A549 (cell line): ENCODE results near the gene UMODL1.

Source experiments
- BHLHE40 ChIP-seq: IDR thresholded peaks from 2 replicates; pipeline ENCODE4 v1.6.1; 2012; ENCODE audit warnings: low read depth, low read length, inconsistent platforms
- CEBPB ChIP-seq, 2 experiments: fragments of >200 bp in 1 of 2; sonication (Bioruptor Twin) in 1 of 2; formaldehyde crosslinking in 1 of 2; IDR thresholded peaks; 2 replicates each; pipeline ENCODE4 v1.6.1; 2012 to 2016
- CHD2 ChIP-seq: fragments of 150-350 bp; IDR thresholded peaks from 2 replicates; pipeline ENCODE4 v1.6.1; 2014; ENCODE audit warnings: low read length; ENCODE audit not compliant: partially characterized antibody
- ELK1 ChIP-seq: fragments of 150-350 bp; IDR thresholded peaks from 2 replicates; pipeline ENCODE4 v1.6.1; 2014; ENCODE audit warnings: low read depth, mild to moderate bottlenecking, low read length
- EP300 ChIP-seq, 2 experiments: fragments of >200 bp; sonication (Bioruptor Twin); formaldehyde crosslinking; IDR thresholded peaks; 2 replicates in 1 of 2; 3 replicates in 1 of 2; pipeline ENCODE4 v1.6.1; 2016 to 2017
- JUNB ChIP-seq: fragments of >200 bp; sonication (Bioruptor Twin); formaldehyde crosslinking; IDR thresholded peaks from 2 replicates; pipeline ENCODE4 v1.6.1; 2016
- KDM1A ChIP-seq: fragments of 200-600 bp; sonication (generic); IDR thresholded peaks from 2 replicates; pipeline ENCODE4 v1.6.1; 2016; ENCODE audit warnings: low read depth, mild to moderate bottlenecking
- POLR2A ChIP-seq: IDR thresholded peaks from 2 replicates; pipeline ENCODE4 v1.6.1; 2012; ENCODE audit warnings: mild to moderate bottlenecking, low read length
- RAD21 ChIP-seq, 2 experiments: fragments of >200 bp in 1 of 2; sonication (Bioruptor Twin) in 1 of 2; formaldehyde crosslinking in 1 of 2; IDR thresholded peaks in 1 of 2; conservative IDR thresholded peaks in 1 of 2; 2 replicates in 1 of 2; 3 replicates in 1 of 2; pipeline ENCODE4 v1.6.1; 2012 to 2018; ENCODE audit warnings: inconsistent platforms in 1 of 2
- SREBF2 ChIP-seq: fragments of 450-650 bp; IDR thresholded peaks from 2 replicates; pipeline ENCODE4 v1.6.1; 2014; ENCODE audit warnings: mild to moderate bottlenecking, moderate library complexity
- TF ChIP-seq, protein P1 (sequence below): fragments of >200 bp; sonication (Bioruptor Twin); formaldehyde crosslinking; IDR thresholded peaks from 3 replicates; pipeline ENCODE4 v1.5.1; 2016
- TF ChIP-seq, protein P2 (sequence below): IDR thresholded peaks from 2 replicates; pipeline ENCODE4 v1.6.1; 2012

DNA sequence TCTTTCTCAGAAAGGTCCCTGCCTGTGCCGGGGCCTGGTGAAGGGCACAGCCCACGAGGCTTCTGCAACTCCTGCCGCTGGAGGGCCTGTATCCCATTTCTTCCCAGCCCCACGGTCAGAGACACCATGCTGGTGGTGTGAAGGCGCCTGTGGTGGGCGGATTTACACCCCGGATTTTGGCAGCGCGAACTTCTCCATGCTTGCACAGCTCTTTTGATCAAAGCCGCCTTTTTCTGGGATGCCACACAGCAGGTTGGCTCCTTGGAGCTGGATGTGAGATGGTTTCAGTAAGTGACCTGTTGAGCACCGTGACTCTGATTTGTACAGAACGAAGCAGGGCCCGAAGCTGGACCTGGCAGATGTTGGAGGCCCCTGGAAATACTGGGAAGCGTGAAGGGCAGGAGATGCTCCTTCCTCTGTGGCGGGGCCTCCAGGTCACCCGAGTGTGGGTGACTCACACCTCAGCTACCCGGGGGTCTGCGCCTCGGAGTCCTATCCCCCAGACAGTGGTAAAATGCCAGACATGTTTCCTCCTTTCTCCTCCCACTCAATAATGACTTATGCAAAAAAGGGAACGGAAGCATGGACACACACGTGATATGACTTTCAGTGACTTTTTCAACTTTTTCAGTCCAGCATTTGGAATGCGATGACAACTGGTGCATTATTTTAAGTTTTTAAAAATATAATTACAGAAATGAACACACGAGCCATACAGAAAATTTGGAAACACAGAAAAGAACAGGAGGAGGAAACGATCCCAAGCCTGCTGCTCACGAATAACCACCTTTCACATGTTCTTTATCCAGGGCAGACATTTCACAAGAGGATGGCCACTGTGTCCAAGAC lies 9.0 kb downstream of the UMODL1 start:
- no peak for TF ChIP-seq RAD21 (conservative IDR thresholded peaks at IDR 0.05 in 1 of 2, IDR thresholded peaks at IDR 0.05 in 1 of 2)
- no peak for TF ChIP-seq KDM1A
- TF ChIP-seq EP300 (IDR thresholded peaks at IDR 0.05), result no peak
- TF ChIP-seq, protein P1, sequence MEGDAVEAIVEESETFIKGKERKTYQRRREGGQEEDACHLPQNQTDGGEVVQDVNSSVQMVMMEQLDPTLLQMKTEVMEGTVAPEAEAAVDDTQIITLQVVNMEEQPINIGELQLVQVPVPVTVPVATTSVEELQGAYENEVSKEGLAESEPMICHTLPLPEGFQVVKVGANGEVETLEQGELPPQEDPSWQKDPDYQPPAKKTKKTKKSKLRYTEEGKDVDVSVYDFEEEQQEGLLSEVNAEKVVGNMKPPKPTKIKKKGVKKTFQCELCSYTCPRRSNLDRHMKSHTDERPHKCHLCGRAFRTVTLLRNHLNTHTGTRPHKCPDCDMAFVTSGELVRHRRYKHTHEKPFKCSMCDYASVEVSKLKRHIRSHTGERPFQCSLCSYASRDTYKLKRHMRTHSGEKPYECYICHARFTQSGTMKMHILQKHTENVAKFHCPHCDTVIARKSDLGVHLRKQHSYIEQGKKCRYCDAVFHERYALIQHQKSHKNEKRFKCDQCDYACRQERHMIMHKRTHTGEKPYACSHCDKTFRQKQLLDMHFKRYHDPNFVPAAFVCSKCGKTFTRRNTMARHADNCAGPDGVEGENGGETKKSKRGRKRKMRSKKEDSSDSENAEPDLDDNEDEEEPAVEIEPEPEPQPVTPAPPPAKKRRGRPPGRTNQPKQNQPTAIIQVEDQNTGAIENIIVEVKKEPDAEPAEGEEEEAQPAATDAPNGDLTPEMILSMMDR, result no peak
- no peak for TF ChIP-seq JUNB
- TF ChIP-seq POLR2A, result no peak
- TF ChIP-seq, protein P2, sequence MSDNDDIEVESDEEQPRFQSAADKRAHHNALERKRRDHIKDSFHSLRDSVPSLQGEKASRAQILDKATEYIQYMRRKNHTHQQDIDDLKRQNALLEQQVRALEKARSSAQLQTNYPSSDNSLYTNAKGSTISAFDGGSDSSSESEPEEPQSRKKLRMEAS, result no peak
- no peak for TF ChIP-seq BHLHE40
- TF ChIP-seq SREBF2, result no peak
- TF ChIP-seq CEBPB (IDR thresholded peaks at IDR 0.05), result no peak
- TF ChIP-seq ELK1, result no peak
- no peak for TF ChIP-seq CHD2
